Endothelial cell (in vitro differentiated cells): ENCODE measurements around the gene PDE4B. TPM values are rescaled to one million over a fixed set of nuclear protein-coding genes. Genes with fewer than 3 reads are reported as not detected.

Experiments used
- DNase-seq: peaks from one replicate; pipeline ENCODE4 v3.0.0; 2021; ENCODE audit warnings: low spot score
- H3K27ac Mint-ChIP-seq: one replicate; pipeline ENCODE4 v1.8.0; 2021; ENCODE audit warnings: mixed read lengths, inconsistent platforms; ENCODE audit not compliant: unreplicated experiment
- H3K27me3 Mint-ChIP-seq: one replicate; pipeline ENCODE4 v1.8.0; 2021; ENCODE audit warnings: mild to moderate bottlenecking, moderate library complexity, mixed read lengths, inconsistent platforms; ENCODE audit not compliant: unreplicated experiment
- H3K36me3 Mint-ChIP-seq: one replicate; pipeline ENCODE4 v1.8.0; 2021; ENCODE audit warnings: mild to moderate bottlenecking, low read depth, mixed read lengths, inconsistent platforms; ENCODE audit not compliant: unreplicated experiment
- H3K4me1 Mint-ChIP-seq: one replicate; pipeline ENCODE4 v1.8.0; 2021; ENCODE audit warnings: mild to moderate bottlenecking, mixed read lengths, inconsistent platforms; ENCODE audit not compliant: unreplicated experiment
- H3K4me3 Mint-ChIP-seq: one replicate; pipeline ENCODE4 v1.8.0; 2021; ENCODE audit warnings: mild to moderate bottlenecking, mixed read lengths, inconsistent platforms; ENCODE audit not compliant: unreplicated experiment
- H3K9me3 Mint-ChIP-seq: one replicate; pipeline ENCODE4 v1.8.0; 2021; ENCODE audit warnings: mixed read lengths, inconsistent platforms; ENCODE audit not compliant: unreplicated experiment
- total RNA-seq: library from RNA; stranded (reverse); fragmentation: NEBNext Ultra II Directional; extraction: Animal tissue kit (Norgen Biotek cat#: 25700); gene quantifications from one replicate; pipeline ENCODE4 v1.2.1, GENCODE V29; 2021; ENCODE audit not compliant: unreplicated experiment
- TF ChIP-seq, protein P1 (sequence below): fragments of 200-600 bp; sonication (generic); IDR thresholded peaks from one replicate; pipeline ENCODE4 v1.5.0; 2021; ENCODE audit warnings: antibody characterized with exemption; ENCODE audit not compliant: unreplicated experiment

The PDE4B gene
- total RNA-seq, 1 donor from 2014 or later: 45.6 TPM

DNA sequence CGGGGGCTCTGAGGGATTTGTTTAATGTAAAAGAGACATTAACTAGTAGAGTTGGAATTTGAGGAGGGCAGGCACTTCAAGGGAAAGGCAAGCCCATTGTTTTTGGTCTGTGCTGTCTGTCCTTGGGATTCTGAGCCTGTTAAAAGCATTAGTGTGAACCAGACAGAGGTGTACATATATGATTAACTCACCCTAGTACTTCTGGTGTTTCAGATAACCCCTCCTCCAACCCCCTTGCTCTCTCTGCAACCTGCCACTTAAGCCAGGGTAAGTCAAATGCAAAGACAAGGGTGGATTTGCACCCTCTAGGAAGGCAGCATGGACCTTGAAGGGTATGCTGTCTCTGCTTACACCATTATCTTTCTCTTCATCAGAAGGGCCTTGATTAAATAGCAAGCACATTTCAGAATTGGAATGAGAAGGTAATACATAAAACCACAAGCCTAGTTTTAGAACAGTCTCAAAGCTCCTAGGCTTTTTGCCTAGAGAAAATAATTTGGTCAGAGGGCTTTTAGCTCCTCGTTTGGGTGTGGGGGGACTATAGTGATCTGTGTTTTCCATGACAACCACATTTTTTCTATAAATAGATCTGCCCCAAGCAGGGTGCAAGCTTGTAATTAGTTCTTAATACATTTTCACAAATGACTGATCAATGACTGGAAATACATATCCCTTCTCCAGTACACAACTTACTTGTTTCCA, 620.6 kb downstream of the PDE4B start:
- TF ChIP-seq, protein P1, sequence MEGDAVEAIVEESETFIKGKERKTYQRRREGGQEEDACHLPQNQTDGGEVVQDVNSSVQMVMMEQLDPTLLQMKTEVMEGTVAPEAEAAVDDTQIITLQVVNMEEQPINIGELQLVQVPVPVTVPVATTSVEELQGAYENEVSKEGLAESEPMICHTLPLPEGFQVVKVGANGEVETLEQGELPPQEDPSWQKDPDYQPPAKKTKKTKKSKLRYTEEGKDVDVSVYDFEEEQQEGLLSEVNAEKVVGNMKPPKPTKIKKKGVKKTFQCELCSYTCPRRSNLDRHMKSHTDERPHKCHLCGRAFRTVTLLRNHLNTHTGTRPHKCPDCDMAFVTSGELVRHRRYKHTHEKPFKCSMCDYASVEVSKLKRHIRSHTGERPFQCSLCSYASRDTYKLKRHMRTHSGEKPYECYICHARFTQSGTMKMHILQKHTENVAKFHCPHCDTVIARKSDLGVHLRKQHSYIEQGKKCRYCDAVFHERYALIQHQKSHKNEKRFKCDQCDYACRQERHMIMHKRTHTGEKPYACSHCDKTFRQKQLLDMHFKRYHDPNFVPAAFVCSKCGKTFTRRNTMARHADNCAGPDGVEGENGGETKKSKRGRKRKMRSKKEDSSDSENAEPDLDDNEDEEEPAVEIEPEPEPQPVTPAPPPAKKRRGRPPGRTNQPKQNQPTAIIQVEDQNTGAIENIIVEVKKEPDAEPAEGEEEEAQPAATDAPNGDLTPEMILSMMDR: no peak
- peaks cover 5% of the 10 kb centered on the region for H3K9me3 Mint-ChIP-seq
- H3K4me1 Mint-ChIP-seq: peaks cover 15% of the 10 kb centered on the region
- H3K4me3 Mint-ChIP-seq: no peak overlapping the region
- peaks cover 2% of the 10 kb centered on the region for H3K27me3 Mint-ChIP-seq
- H3K36me3 Mint-ChIP-seq: peaks cover 17% of the 10 kb centered on the region
- H3K27ac Mint-ChIP-seq: peak overlapping the region; percentile 8
- DNase-seq: no peak

DNA sequence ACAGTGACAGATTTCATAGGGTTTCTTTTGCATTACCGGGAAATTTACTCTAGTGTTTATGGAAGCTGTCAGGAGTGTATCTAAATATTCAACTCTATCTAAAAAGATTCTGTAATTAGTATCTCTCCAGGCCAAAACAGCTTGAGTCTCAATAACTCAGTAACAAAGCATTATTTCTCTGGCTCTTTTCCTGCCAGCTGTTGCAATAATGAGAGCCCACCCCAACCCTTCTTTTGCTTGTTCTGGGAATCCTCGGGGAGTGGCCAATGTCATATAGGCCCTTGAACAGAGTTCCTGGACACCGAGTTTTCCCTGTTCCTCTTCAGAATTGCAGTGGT, 621.1 kb downstream of the PDE4B start:
- Mint-ChIP-seq H3K4me3 (no peak overlapping the region), H3K9me3 (peaks cover 10% of the 10 kb centered on the region), H3K36me3 (peaks cover 20% of the 10 kb centered on the region), H3K27ac (no peak overlapping the region), H3K4me1 (peaks cover 15% of the 10 kb centered on the region), H3K27me3 (peaks cover 4% of the 10 kb centered on the region)
- no peak for DNase-seq
- TF ChIP-seq, protein P1: no peak

DNA sequence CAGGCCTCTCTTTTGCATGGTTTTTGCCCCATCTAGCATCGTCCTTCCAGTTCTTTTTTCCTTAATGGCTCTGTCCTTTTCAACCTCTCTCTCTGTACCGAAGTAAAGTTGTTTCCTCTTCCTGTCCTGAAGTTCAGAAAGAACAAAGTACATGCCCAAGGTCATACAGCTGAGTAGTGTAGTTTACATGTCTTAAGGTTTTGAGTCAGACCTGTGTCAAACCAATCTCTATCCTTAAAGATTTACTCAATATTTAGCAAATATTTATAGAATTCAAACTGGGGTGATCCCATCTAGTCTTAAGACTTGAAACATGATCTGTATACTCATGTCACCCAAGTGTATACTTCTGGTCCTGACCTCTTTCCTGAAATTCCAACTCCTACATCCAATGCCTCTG, 622.6 kb downstream of the PDE4B start:
- peaks cover 15% of the 10 kb centered on the region for H3K9me3 Mint-ChIP-seq
- peaks cover 7% of the 10 kb centered on the region for H3K27me3 Mint-ChIP-seq
- H3K4me3 Mint-ChIP-seq: no peak overlapping the region
- H3K36me3 Mint-ChIP-seq: peaks cover 19% of the 10 kb centered on the region
- TF ChIP-seq, protein P1: no peak
- no peak for DNase-seq
- peaks cover 15% of the 10 kb centered on the region for H3K4me1 Mint-ChIP-seq
- no peak overlapping the region for H3K27ac Mint-ChIP-seq

DNA sequence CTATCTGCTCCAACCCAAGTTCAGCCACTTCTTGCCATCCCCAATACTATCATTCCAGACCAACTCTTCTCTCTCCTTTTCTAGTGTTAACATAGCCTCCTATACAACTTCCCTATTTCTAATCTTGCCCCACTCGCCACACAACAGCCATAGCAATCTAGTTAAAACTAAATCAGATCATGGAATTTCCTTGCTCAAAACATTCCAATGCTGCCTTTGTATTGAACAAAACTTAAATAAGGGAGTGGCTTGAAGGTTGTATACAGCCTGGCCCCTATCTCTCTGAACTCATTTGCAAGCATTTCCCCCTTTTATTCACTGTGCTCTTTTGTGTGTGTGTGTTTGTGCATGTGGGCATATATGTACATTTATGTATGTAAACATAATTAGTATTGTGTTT, 623.2 kb downstream of the PDE4B start:
- no peak for DNase-seq
- H3K4me3 Mint-ChIP-seq: no peak overlapping the region
- no peak overlapping the region for H3K27ac Mint-ChIP-seq
- peaks cover 15% of the 10 kb centered on the region for H3K9me3 Mint-ChIP-seq
- H3K36me3 Mint-ChIP-seq: peaks cover 17% of the 10 kb centered on the region
- H3K27me3 Mint-ChIP-seq: peaks cover 7% of the 10 kb centered on the region
- TF ChIP-seq, protein P1: no peak
- peaks cover 15% of the 10 kb centered on the region for H3K4me1 Mint-ChIP-seq

GRCh38 chr1:66416295-66416694, 623.6 kb downstream of the PDE4B start:
- Mint-ChIP-seq H3K9me3 (peaks cover 15% of the 10 kb centered on the region), H3K36me3 (peaks cover 15% of the 10 kb centered on the region), H3K4me1 (peaks cover 15% of the 10 kb centered on the region), H3K4me3 (no peak overlapping the region), H3K27ac (no peak overlapping the region), H3K27me3 (peaks cover 7% of the 10 kb centered on the region)
- DNase-seq: no peak
- TF ChIP-seq, protein P1: no peak
